H1 (cell line): ENCODE results near the gene MALT1. TPM values are rescaled to one million over a fixed set of nuclear protein-coding genes. Genes with fewer than 3 reads are reported as not detected.

Experiments
- BCL11A ChIP-seq, 2 experiments: IDR thresholded peaks; one replicate each; pipeline ENCODE4 v1.6.1; 2011; ENCODE audit warnings: low read depth in 2 of 2, low read length in 2 of 2, mild to moderate bottlenecking in 2 of 2
- CREB1 ChIP-seq: IDR thresholded peaks from 2 replicates; pipeline ENCODE4 v1.6.1; 2012; ENCODE audit warnings: inconsistent platforms
- E2F6 ChIP-seq: IDR thresholded peaks from 2 replicates; pipeline ENCODE4 v1.6.1; 2012; ENCODE audit warnings: inconsistent platforms
- SP1 ChIP-seq: IDR thresholded peaks from 2 replicates; pipeline ENCODE4 v1.6.1; 2011; ENCODE audit warnings: low read depth, low read length
- SP4 ChIP-seq: IDR thresholded peaks from 2 replicates; pipeline ENCODE4 v1.6.1; 2012; ENCODE audit warnings: low read length, inconsistent platforms
- SRF ChIP-seq: IDR thresholded peaks from 2 replicates; pipeline ENCODE4 v1.6.1; 2011; ENCODE audit warnings: mild to moderate bottlenecking, low read depth, low read length, moderate library complexity
- polyA plus RNA-seq, 7 experiments: library from polyadenylated mRNA; depleted of rRNA in 3 of 7; stranded (reverse) in 5 of 7; unstranded in 2 of 7; fragments of >200 nt in 5 of 7; fragments of 200-250 nt in 2 of 7; gene quantifications; 1 replicate in 5 of 7; 2 replicates in 1 of 7; 4 replicates in 1 of 7; pipeline versions ENCODE4 v1.2.1 to v1.2.3, GENCODE V29; 2011 to 2013; ENCODE audit warnings: missing spikeins in 2 of 7, mixed read lengths in 2 of 7
- total RNA-seq: library from RNA; stranded (reverse); fragmentation: NEBNext Ultra II Directional; extraction: Animal tissue kit (Norgen Biotek cat#: 25700); gene quantifications from 2 replicates; pipeline ENCODE4 v1.2.1, GENCODE V29; 2021

The MALT1 gene
- total and polyA plus RNA-seq, 2 of the 8 experiments (the other 6 are each of a cell fraction or from before 2014, with no cell fraction given): 10.7 to 25.9 TPM

- no peak for TF ChIP-seq E2F6
- TF ChIP-seq SP4: no peak
- TF ChIP-seq SRF: no peak
- no peak for TF ChIP-seq SP1
- TF ChIP-seq CREB1: no peak
- no peak for TF ChIP-seq BCL11A (IDR thresholded peaks at IDR 0.05; ENCODE audit: low read depth in 2 of 2, low read length in 2 of 2)
Observed at GRCh38 chr18:58716060-58716756, 44.9 kb downstream of the MALT1 start (continued).
